IMR-90 (cell line): ENCODE measurements around the gene IPO13. TPM values are rescaled to one million over a fixed set of nuclear protein-coding genes. Genes with fewer than 3 reads are reported as not detected.

Source experiments
- ATAC-seq: fragments of 200-7000 bp; cut with Tn5 transposase; 2 replicates; pipeline ENCODE4 v1.9.1; 2020; ENCODE audit warnings: low read depth, mild to moderate bottlenecking, moderate library complexity
- BruUV-seq: library from RNA; stranded (reverse); fragments of 400-500 nt; replicated peaks from 2 replicates; lab custom pipeline; 2021; lab: Mats Ljungman, UMichigan
- CTCF ChIA-PET: fragments of 300-600 bp; formaldehyde crosslinking; extraction: SDS; loops from one replicate; lab custom pipeline; 2021; ENCODE audit warnings: antibody characterized with exemption; lab: Yijun Ruan, JAX
- POLR2A ChIA-PET: fragments of 300-600 bp; sonication (Branson Sonifier 250); formaldehyde crosslinking; loops from one replicate; lab custom pipeline; 2022; ENCODE audit warnings: antibody characterized with exemption; ENCODE audit not compliant: unreplicated experiment; lab: Charles Lee
- DNase-seq: peaks from one replicate; pipeline ENCODE4 v3.0.0; 2013
- H2AFZ ChIP-seq: replicated peaks from 2 replicates; pipeline ENCODE3; 2013; ENCODE audit warnings: low read length, mild to moderate bottlenecking; ENCODE audit not compliant: poor library complexity
- H2AK5ac ChIP-seq: 2 replicates; pipeline ENCODE4 v1.6.1; 2013; ENCODE audit warnings: low read depth, low read length, inconsistent platforms
- H2AK9ac ChIP-seq: replicated peaks from 2 replicates; pipeline ENCODE3; 2013; ENCODE audit warnings: mild to moderate bottlenecking, low read depth, low read length, moderate library complexity; ENCODE audit not compliant: poor library complexity
- H2BK120ac ChIP-seq: 2 replicates; pipeline ENCODE4 v1.6.1; 2013; ENCODE audit warnings: low read depth, low read length, inconsistent platforms
- H2BK15ac ChIP-seq: 3 replicates; pipeline ENCODE4 v1.6.1; 2013; ENCODE audit warnings: low read depth, low read length, inconsistent platforms
- H2BK20ac ChIP-seq: 2 replicates; pipeline ENCODE4 v1.6.1; 2013; ENCODE audit warnings: low read depth, mild to moderate bottlenecking, inconsistent platforms, low read length, moderate library complexity
- H2BK5ac ChIP-seq: 2 replicates; pipeline ENCODE4 v1.6.1; 2013; ENCODE audit warnings: mild to moderate bottlenecking, low read depth, low read length, inconsistent platforms; ENCODE audit not compliant: poor library complexity, severe bottlenecking
- H3K14ac ChIP-seq: replicated peaks from 2 replicates; pipeline ENCODE4 v1.6.1; 2013; ENCODE audit warnings: low read depth, low read length, inconsistent platforms
- H3K18ac ChIP-seq: 2 replicates; pipeline ENCODE4 v1.6.1; 2013; ENCODE audit warnings: low read depth, low read length, control low read depth
- H3K23ac ChIP-seq: 2 replicates; pipeline ENCODE4 v1.6.1; 2013; ENCODE audit warnings: low read depth, low read length, inconsistent platforms
- H3K27ac ChIP-seq: 2 replicates; pipeline ENCODE4 v1.5.1; 2013; ENCODE audit warnings: mild to moderate bottlenecking, control low read depth, low read length; ENCODE audit not compliant: insufficient read depth
- H3K27me3 ChIP-seq: 2 replicates; pipeline ENCODE4 v1.6.1; 2013; ENCODE audit warnings: low read length; ENCODE audit not compliant: control insufficient read depth, insufficient read depth
- H3K36me3 ChIP-seq: 2 replicates; pipeline ENCODE4 v1.6.1; 2013; ENCODE audit warnings: low read length, mixed read lengths; ENCODE audit not compliant: control insufficient read depth, insufficient read depth
- H3K4ac ChIP-seq: 2 replicates; pipeline ENCODE4 v1.6.1; 2013; ENCODE audit warnings: low read depth, low read length, inconsistent platforms
- H3K4me1 ChIP-seq: 2 replicates; pipeline ENCODE4 v1.6.1; 2013; ENCODE audit warnings: low read length, mixed read lengths; ENCODE audit not compliant: control insufficient read depth, insufficient read depth
- H3K4me2 ChIP-seq: 2 replicates; pipeline ENCODE4 v1.6.1; 2013; ENCODE audit warnings: low read depth, mild to moderate bottlenecking, control low read depth, low read length, moderate library complexity
- H3K4me3 ChIP-seq: 2 replicates; pipeline ENCODE4 v1.5.1; 2013; ENCODE audit warnings: low read depth, mild to moderate bottlenecking, control low read depth, low read length, moderate library complexity; ENCODE audit not compliant: insufficient read depth
- H3K56ac ChIP-seq: 2 replicates; pipeline ENCODE4 v1.6.1; 2013; ENCODE audit warnings: low read length, inconsistent platforms; ENCODE audit not compliant: insufficient read depth; ENCODE audit errors: extremely low read depth
- H3K79me1 ChIP-seq, 2 experiments: 2 replicates each; pipeline ENCODE4 v1.6.1; 2013; ENCODE audit warnings: low read length in 2 of 2, inconsistent platforms in 1 of 2, low read depth in 1 of 2
- H3K9ac ChIP-seq: 2 replicates; pipeline ENCODE4 v1.6.1; 2013; ENCODE audit warnings: low read depth, low read length, control low read depth
- H3K9me1 ChIP-seq: 2 replicates; pipeline ENCODE4 v1.6.1; 2013; ENCODE audit warnings: low read length, inconsistent platforms; ENCODE audit not compliant: insufficient read depth
- H3K9me3 ChIP-seq: 2 replicates; pipeline ENCODE4 v1.6.1; 2013; ENCODE audit warnings: low read length; ENCODE audit not compliant: control insufficient read depth, insufficient read depth
- H4K20me1 ChIP-seq: 2 replicates; pipeline ENCODE4 v1.6.1; 2013; ENCODE audit warnings: low read length, inconsistent platforms; ENCODE audit not compliant: insufficient read depth
- H4K5ac ChIP-seq: 2 replicates; pipeline ENCODE4 v1.6.1; 2013; ENCODE audit warnings: mild to moderate bottlenecking, low read depth, low read length, control low read depth
- H4K8ac ChIP-seq, 2 experiments: 2 replicates each; pipeline ENCODE4 v1.6.1; 2013; ENCODE audit warnings: low read depth in 2 of 2, low read length in 2 of 2, control low read depth in 1 of 2, inconsistent platforms in 1 of 2
- H4K91ac ChIP-seq: 2 replicates; pipeline ENCODE4 v1.6.1; 2013; ENCODE audit warnings: low read depth, low read length, inconsistent platforms; ENCODE audit not compliant: insufficient read depth
- FOS ChIP-seq: fragments of 150-350 bp; IDR thresholded peaks from 2 replicates; pipeline ENCODE4 v1.6.1; 2016; ENCODE audit warnings: low read depth, low read length
- WGBS, 2 experiments: methylation state at CpG; one replicate each; pipeline versions ENCODE4 v1.1.5 to v1.1.7; 2013; ENCODE audit warnings: missing lambda C conversion rate in 2 of 2; ENCODE audit not compliant: insufficient read length in 1 of 2; ENCODE audit errors: extremely low coverage in 2 of 2; 5-methylcytosine and 5-hydroxymethylcytosine counted together
- dilution Hi-C: fragments of 300-500 bp; cut with HindIII; formaldehyde crosslinking; loops from one replicate; pipeline ENCODE4 v1.14.3; 2018; ENCODE audit warnings: low sequenced_read_pairs; ENCODE audit not compliant: unreplicated experiment
- in situ Hi-C: fragments of 300-500 bp; cut with MboI; formaldehyde crosslinking; loops from 3 replicates; pipeline ENCODE4 v1.14.3; 2019; ENCODE audit warnings: low sequenced_read_pairs, inconsistent platforms, mixed read lengths
- intact Hi-C: fragments of 100-400 bp; cut with micrococcal nuclease; formaldehyde crosslinking; loops from 2 replicates; pipeline ENCODE4 v1.10.0; 2022
- polyA plus RNA-seq, 3 experiments: library from polyadenylated mRNA; depleted of rRNA; stranded (reverse); fragments of >200 nt; gene quantifications; 2 replicates each; pipeline ENCODE4 v1.2.3, GENCODE V29; 2012; ENCODE audit warnings: low replicate concordance in 1 of 3
- total RNA-seq: library from RNA; depleted of rRNA; stranded (reverse); fragments of >200 nt; gene quantifications from 2 replicates; pipeline ENCODE4 v1.2.3, GENCODE V29; 2012

Gene IPO13
- total and polyA plus RNA-seq, 2 of the 4 experiments (the other 2 are of a cell fraction) = 15.2 to 18.7 TPM

- Histone ChIP-seq H3K18ac (no peak overlapping the region), H2BK120ac (no peak overlapping the region), H4K20me1 (peaks cover 33% of the 10 kb centered on the region), H3K9me1 (peaks cover 36% of the 10 kb centered on the region), H3K23ac (no peak overlapping the region), H2BK20ac (no peak overlapping the region), H3K27me3 (no peaks in the 10 kb centered on the region), H3K4me3 (no peak overlapping the region), H3K27ac (no peak overlapping the region), H3K4me1 (peaks cover 23% of the 10 kb centered on the region), H3K4me2 (no peak overlapping the region), H3K79me1 (peaks cover 41 to 63% of the 10 kb centered on the region in 2 experiments; a peak in 3 of 4 replicates), H4K8ac (no peak overlapping the region), H4K5ac (no peak overlapping the region), H3K4ac (no peak overlapping the region), H4K91ac (no peak overlapping the region), H2AK5ac (no peak overlapping the region), H2AK9ac (no peak overlapping the region), H3K36me3 (peaks cover 29% of the 10 kb centered on the region), H3K56ac (no peak overlapping the region), H2BK5ac (no peak overlapping the region), H2BK15ac (no peak overlapping the region), H2AFZ (no peak overlapping the region), H3K14ac (no peak overlapping the region), H3K9me3 (no peaks in the 10 kb centered on the region), H3K9ac (no peak overlapping the region)
- ChIA-PET POLR2A (no interaction called here), CTCF (no interaction called here)
- no peak for DNase-seq
- no TSS peak for BruUV-seq
- in situ Hi-C loops = no loop called here
- WGBS, 2 experiments = 95% methylated on average over 7 of the region's 8 CpGs; no CpG with 5 or more reads in 1 of the 2 experiments
- no peak for TF ChIP-seq FOS
- dilution Hi-C loops = no loop called here
- intact Hi-C loops = no loop called here
- ATAC-seq = no peak
Observed at GRCh38 chr1:43976890-43977289, 30.1 kb downstream of the IPO13 start.
